ENCODE data around the gene BLVRA. TPM values are rescaled to one million over a fixed set of nuclear protein-coding genes. Genes with fewer than 3 reads are reported as not detected.

The BLVRA gene
- total RNA-seq, 5 donors from 2014 or later (not counting 1 experiment from before 2014, with no cell fraction given) = 14.1 to 21.3 (median 17.3) TPM

DNA sequence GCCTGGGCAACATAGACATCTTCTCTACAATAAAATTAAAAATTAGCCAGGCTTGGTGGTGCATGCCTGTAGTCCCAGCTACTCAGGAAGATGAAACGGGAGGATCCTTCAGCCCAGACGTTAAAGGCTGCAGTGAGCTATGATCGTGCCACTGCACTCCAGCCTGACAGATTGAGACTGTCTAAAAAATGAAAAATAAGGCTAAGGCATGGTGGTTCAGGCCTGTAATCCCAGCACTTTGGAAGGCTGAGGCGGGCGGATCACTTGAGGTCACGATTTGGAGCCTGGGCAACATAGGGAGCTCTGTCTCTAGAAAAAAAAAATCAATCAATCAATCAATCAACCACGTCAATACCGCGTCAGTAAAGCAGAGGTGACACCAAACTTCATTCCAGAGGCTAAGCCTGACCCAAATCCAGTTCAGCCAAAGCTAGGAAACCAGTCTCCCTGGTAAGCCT lies 79.8 kb downstream of the BLVRA start:
- DNase-seq = no peak
- Histone ChIP-seq H3K27me3 (replicated peaks in 1 of 2; ENCODE audit: control insufficient read depth in 2 of 2, extremely low read depth in 1 of 2, insufficient read depth in 2 of 2, low read length in 1 of 2) (no peaks in the 10 kb centered on the region), H3K4me1 (ENCODE audit: control insufficient read depth in 1 of 2, extremely low read depth in 1 of 2, insufficient read depth in 2 of 2, low read length in 2 of 2) (peaks cover 3 to 20% of the 10 kb centered on the region in 2 experiments), H3K27ac (ENCODE audit: low read length) (no peak overlapping the region), H3K9me3 (no peaks in the 10 kb centered on the region), H3K4me3 (ENCODE audit: control insufficient read depth in 1 of 2, extremely low read depth in 1 of 2, low read length in 1 of 2) (no peak overlapping the region), H3K36me3 (ENCODE audit: control insufficient read depth in 2 of 2, extremely low read depth in 1 of 2, insufficient read depth in 1 of 2, low read length in 1 of 2) (no peaks in the 10 kb centered on the region)
- no peak for ATAC-seq (replicated peaks in 1 of 4)
- Mint-ChIP-seq H3K4me3 (peak overlapping the region in 1 of 3 donors; percentile 64), H3K9me3 (no peaks in the 10 kb centered on the region), H3K36me3 (no peaks in the 10 kb centered on the region), H3K27me3 (no peaks in the 10 kb centered on the region), H3K4me1 (peaks cover 19 to 23% (median 22%) of the 10 kb centered on the region in 3 donors), H3K27ac (peak overlapping the region in 1 of 2 donors; percentile 80)
- ChIA-PET POLR2A (no interaction called here), CTCF (interaction anchor here (0.6 to 6.3 kb wide), 22 partner anchors 9 to 1796 kb away, joined by 3 to 74 read pairs (median 5); partner anchors contain the start of genes COA1 (in 2 of the 2), STK17A (in 2 of the 2), MRPL32 (in 1 of the 2) and PSMA2 (in 1 of the 2))
- WGBS (ENCODE audit: insufficient coverage) = 82% methylated on average over 3 of the region's 9 CpGs

DNA sequence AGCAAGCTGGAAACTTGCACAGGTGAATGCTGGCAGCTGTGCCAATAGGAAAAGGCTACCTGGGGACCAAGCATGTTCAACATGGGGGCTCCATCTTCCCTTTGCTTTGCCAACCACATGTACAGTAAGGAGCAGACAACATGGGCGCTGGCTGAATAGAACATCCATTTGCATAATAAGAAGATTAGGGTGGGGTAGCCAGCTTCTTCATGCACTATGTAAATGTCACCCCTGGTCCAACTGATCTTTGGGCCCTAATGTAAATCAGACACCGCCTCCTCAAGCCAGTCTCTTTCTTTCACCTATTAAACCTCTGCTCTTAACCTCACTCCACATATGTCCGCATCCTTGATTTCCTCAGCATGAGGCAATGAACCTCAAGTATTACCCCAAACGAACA lies 84.8 kb downstream of the BLVRA start:
- no peak for ATAC-seq (replicated peaks in 1 of 4)
- 100% methylated on average over 3 of the region's 4 CpGs for WGBS (ENCODE audit: insufficient coverage)

DNA sequence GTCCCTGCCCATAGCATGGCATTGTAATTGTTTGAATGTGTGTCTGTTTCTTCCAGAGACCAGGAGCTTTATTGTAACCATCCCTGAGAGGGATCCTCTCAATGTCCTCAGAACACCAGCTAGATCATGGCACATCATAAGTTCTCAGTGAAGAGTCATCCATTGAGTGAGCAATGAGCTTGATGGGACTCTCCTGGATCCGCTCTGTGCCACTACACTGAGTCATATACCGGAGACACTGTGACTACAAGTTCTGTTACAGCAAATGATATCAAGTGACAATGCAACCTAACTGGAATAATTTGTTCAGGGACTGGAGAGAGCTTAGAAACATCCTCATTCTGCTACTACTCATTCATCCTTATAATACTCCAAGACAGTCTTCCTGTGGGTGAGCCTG lies 85.8 kb downstream of the BLVRA start:
- Mint-ChIP-seq H3K27me3 (peaks cover 0 to 10% of the 10 kb centered on the region in 2 donors), H3K27ac (no peak overlapping the region), H3K36me3 (no peaks in the 10 kb centered on the region), H3K4me1 (no peaks in the 10 kb centered on the region), H3K9me3 (no peaks in the 10 kb centered on the region), H3K4me3 (no peak overlapping the region)
- ChIA-PET CTCF (no interaction called here), POLR2A (interaction anchor here in 1 of 2 donors (0.5 kb wide), 1 partner anchor 262 kb away, joined by 4 read pairs; the partner anchor contains the start of gene STK17A)
- DNase-seq (no peak), ATAC-seq (replicated peaks in 1 of 4) (no peak)
- WGBS (ENCODE audit: insufficient coverage) = 100% methylated on average over 2 of the region's 2 CpGs
- Histone ChIP-seq H3K9me3 (no peaks in the 10 kb centered on the region), H3K4me3 (ENCODE audit: control insufficient read depth in 1 of 2, extremely low read depth in 1 of 2, low read length in 1 of 2) (no peak overlapping the region), H3K27me3 (replicated peaks in 1 of 2; ENCODE audit: control insufficient read depth in 2 of 2, extremely low read depth in 1 of 2, insufficient read depth in 2 of 2, low read length in 1 of 2) (peaks cover 0 to 10% of the 10 kb centered on the region in 2 experiments), H3K27ac (ENCODE audit: low read length) (no peak overlapping the region), H3K36me3 (ENCODE audit: control insufficient read depth in 2 of 2, extremely low read depth in 1 of 2, insufficient read depth in 1 of 2, low read length in 1 of 2) (no peaks in the 10 kb centered on the region), H3K4me1 (ENCODE audit: control insufficient read depth in 1 of 2, extremely low read depth in 1 of 2, insufficient read depth in 2 of 2, low read length in 2 of 2) (no peaks in the 10 kb centered on the region)

More for the DNA sequence above, 84.8 kb downstream of the BLVRA start:
- ChIA-PET POLR2A (no interaction called here), CTCF (interaction anchor here in 1 of 2 donors (0.7 kb wide), 1 partner anchor 263 kb away, joined by 6 read pairs; no protein-coding TSS in a partner anchor)
- H3K4me3 Mint-ChIP-seq = no peak overlapping the region
- H3K27me3 Mint-ChIP-seq = peaks cover 0 to 10% of the 10 kb centered on the region in 2 donors
- no peaks in the 10 kb centered on the region for H3K36me3 ChIP-seq (ENCODE audit: control insufficient read depth in 2 of 2, extremely low read depth in 1 of 2, insufficient read depth in 1 of 2, low read length in 1 of 2)
- H3K9me3 ChIP-seq = no peaks in the 10 kb centered on the region
- no peaks in the 10 kb centered on the region for H3K9me3 Mint-ChIP-seq
- H3K27ac ChIP-seq (ENCODE audit: low read length) = no peak overlapping the region
- H3K27ac Mint-ChIP-seq = no peak overlapping the region
- no peak overlapping the region for H3K4me3 ChIP-seq (ENCODE audit: control insufficient read depth in 1 of 2, extremely low read depth in 1 of 2, low read length in 1 of 2)
- no peaks in the 10 kb centered on the region for H3K36me3 Mint-ChIP-seq
- no peak for DNase-seq
- H3K4me1 ChIP-seq (ENCODE audit: control insufficient read depth in 1 of 2, extremely low read depth in 1 of 2, insufficient read depth in 2 of 2, low read length in 2 of 2) = peaks cover 3 to 6% of the 10 kb centered on the region in 2 experiments
- peaks cover 5 to 7% (median 5%) of the 10 kb centered on the region in 3 donors for H3K4me1 Mint-ChIP-seq
- H3K27me3 ChIP-seq (replicated peaks in 1 of 2; ENCODE audit: control insufficient read depth in 2 of 2, extremely low read depth in 1 of 2, insufficient read depth in 2 of 2, low read length in 1 of 2) = peaks cover 0 to 10% of the 10 kb centered on the region in 2 experiments

DNA sequence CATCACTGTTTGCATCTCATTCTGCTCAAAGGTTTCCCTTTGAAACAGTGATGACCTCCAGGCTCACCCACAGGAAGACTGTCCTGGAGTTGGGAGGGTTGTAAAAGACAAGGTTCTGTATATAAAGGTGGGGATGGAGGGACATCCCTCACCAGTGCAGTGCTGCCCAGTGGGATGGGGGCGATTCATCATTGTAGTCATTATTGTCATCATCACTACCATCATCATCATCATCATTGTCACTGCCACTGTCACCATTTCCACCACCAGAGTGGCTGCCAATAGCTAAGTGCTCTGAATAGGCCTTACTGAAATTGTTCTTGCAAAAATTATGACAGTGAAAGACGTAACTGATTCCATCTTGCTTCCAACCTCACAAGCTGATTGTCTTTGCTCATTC lies 86.2 kb downstream of the BLVRA start:
- no CpG with 5 or more reads among the region's 2 CpGs for WGBS (ENCODE audit: insufficient coverage)
- no peak for DNase-seq
- H3K27ac Mint-ChIP-seq = no peak overlapping the region
- H3K27me3 Mint-ChIP-seq = peaks cover 0 to 10% of the 10 kb centered on the region in 2 donors
- no peaks in the 10 kb centered on the region for H3K4me1 ChIP-seq (ENCODE audit: control insufficient read depth in 1 of 2, extremely low read depth in 1 of 2, insufficient read depth in 2 of 2, low read length in 2 of 2)
- no peaks in the 10 kb centered on the region for H3K9me3 Mint-ChIP-seq
- H3K4me3 ChIP-seq (ENCODE audit: control insufficient read depth in 1 of 2, extremely low read depth in 1 of 2, low read length in 1 of 2) = no peak overlapping the region
- CTCF ChIA-PET = no interaction called here
- POLR2A ChIA-PET = no interaction called here
- no peak overlapping the region for H3K27ac ChIP-seq (ENCODE audit: low read length)
- no peaks in the 10 kb centered on the region for H3K9me3 ChIP-seq
- peaks cover 0 to 10% of the 10 kb centered on the region in 2 experiments for H3K27me3 ChIP-seq (replicated peaks in 1 of 2; ENCODE audit: control insufficient read depth in 2 of 2, extremely low read depth in 1 of 2, insufficient read depth in 2 of 2, low read length in 1 of 2)
- H3K36me3 Mint-ChIP-seq = no peaks in the 10 kb centered on the region
- no peaks in the 10 kb centered on the region for H3K36me3 ChIP-seq (ENCODE audit: control insufficient read depth in 2 of 2, extremely low read depth in 1 of 2, insufficient read depth in 1 of 2, low read length in 1 of 2)
- H3K4me1 Mint-ChIP-seq = no peaks in the 10 kb centered on the region
- H3K4me3 Mint-ChIP-seq = no peak overlapping the region
- no peak for ATAC-seq (replicated peaks in 1 of 4)

DNA sequence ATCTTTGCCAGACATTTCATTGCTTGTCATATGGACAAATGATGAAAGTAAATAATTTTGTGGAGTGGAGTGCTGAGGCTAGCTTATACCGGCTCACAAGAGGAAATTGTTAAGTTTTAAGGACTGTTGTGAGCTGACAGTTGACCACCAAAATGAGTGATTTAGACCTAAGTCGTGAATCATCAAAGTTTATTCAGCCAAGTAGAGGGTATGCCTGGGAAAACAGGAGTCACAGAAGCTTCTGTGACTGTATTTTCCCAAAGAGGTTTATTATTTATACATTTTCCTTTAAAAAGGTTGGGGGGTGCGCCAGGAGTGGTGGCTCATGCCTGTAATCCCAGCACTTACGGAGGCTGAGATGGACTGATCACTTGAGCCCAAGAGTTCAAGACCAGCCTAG lies 89.0 kb downstream of the BLVRA start:
- CTCF ChIA-PET = interaction anchor here in 1 of 2 donors (0.6 to 0.7 kb wide), 2 partner anchors 280 to 890 kb away, joined by 3 read pairs; no protein-coding TSS in a partner anchor
- Histone ChIP-seq H3K4me1 (ENCODE audit: control insufficient read depth in 1 of 2, extremely low read depth in 1 of 2, insufficient read depth in 2 of 2, low read length in 2 of 2) (no peaks in the 10 kb centered on the region), H3K9me3 (no peaks in the 10 kb centered on the region), H3K36me3 (ENCODE audit: control insufficient read depth in 2 of 2, extremely low read depth in 1 of 2, insufficient read depth in 1 of 2, low read length in 1 of 2) (no peaks in the 10 kb centered on the region), H3K27ac (ENCODE audit: low read length) (no peak overlapping the region), H3K4me3 (ENCODE audit: control insufficient read depth in 1 of 2, extremely low read depth in 1 of 2, low read length in 1 of 2) (no peak overlapping the region), H3K27me3 (replicated peaks in 1 of 2; ENCODE audit: control insufficient read depth in 2 of 2, extremely low read depth in 1 of 2, insufficient read depth in 2 of 2, low read length in 1 of 2) (peaks cover 0 to 10% of the 10 kb centered on the region in 2 experiments)
- DNase-seq = no peak
- WGBS (ENCODE audit: insufficient coverage) = 62% methylated on average over 2 of the region's 4 CpGs
- POLR2A ChIA-PET = interaction anchor here in 1 of 2 donors (0.6 kb wide), 1 partner anchor 880 kb away, joined by 4 read pairs; no protein-coding TSS in a partner anchor
- ATAC-seq (replicated peaks in 1 of 4) = no peak
- Mint-ChIP-seq H3K36me3 (no peaks in the 10 kb centered on the region), H3K9me3 (no peaks in the 10 kb centered on the region), H3K4me1 (peaks cover 0 to 3% (median 0%) of the 10 kb centered on the region in 3 donors), H3K27ac (no peak overlapping the region), H3K4me3 (no peak overlapping the region), H3K27me3 (peaks cover 3 to 10% of the 10 kb centered on the region in 2 donors)

DNA sequence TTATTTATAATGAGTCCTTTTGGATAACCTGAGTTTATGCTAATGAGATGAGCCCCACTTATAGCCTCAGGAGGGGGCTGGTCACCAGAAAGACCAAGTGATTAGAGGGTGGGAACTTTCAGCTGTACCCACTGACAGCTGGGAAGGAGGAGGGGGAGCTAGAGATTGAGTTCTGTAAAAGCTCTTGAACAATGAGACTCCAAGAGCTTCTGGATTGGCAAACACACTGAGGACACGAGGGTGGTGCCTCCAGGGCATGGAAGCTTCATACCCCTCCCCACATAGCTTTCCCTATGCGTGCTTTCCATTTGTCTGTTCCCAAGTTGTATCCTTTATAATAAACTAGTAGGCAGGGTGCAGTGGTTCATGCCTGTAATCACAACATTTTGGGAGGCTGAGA lies 90.6 kb downstream of the BLVRA start:
- Histone ChIP-seq H3K36me3 (ENCODE audit: control insufficient read depth in 2 of 2, extremely low read depth in 1 of 2, insufficient read depth in 1 of 2, low read length in 1 of 2) (no peaks in the 10 kb centered on the region), H3K4me1 (ENCODE audit: control insufficient read depth in 1 of 2, extremely low read depth in 1 of 2, insufficient read depth in 2 of 2, low read length in 2 of 2) (no peaks in the 10 kb centered on the region), H3K9me3 (no peaks in the 10 kb centered on the region), H3K27me3 (replicated peaks in 1 of 2; ENCODE audit: control insufficient read depth in 2 of 2, extremely low read depth in 1 of 2, insufficient read depth in 2 of 2, low read length in 1 of 2) (peaks cover 0 to 10% of the 10 kb centered on the region in 2 experiments), H3K27ac (ENCODE audit: low read length) (no peak overlapping the region), H3K4me3 (ENCODE audit: control insufficient read depth in 1 of 2, extremely low read depth in 1 of 2, low read length in 1 of 2) (no peak overlapping the region)
- Mint-ChIP-seq H3K4me1 (peaks cover 0 to 3% (median 0%) of the 10 kb centered on the region in 3 donors), H3K9me3 (no peaks in the 10 kb centered on the region), H3K4me3 (no peak overlapping the region), H3K36me3 (no peaks in the 10 kb centered on the region), H3K27me3 (peaks cover 3 to 9% of the 10 kb centered on the region in 2 donors), H3K27ac (no peak overlapping the region)
- DNase-seq (no peak), ATAC-seq (replicated peaks in 1 of 4) (no peak)
- WGBS (ENCODE audit: insufficient coverage) = no CpG with 5 or more reads among the region's 2 CpGs
- POLR2A ChIA-PET = no interaction called here
- CTCF ChIA-PET = interaction anchor here (0.5 to 1.5 kb wide), 5 partner anchors 9 to 908 kb away, joined by 3 to 4 read pairs (median 3); no protein-coding TSS in a partner anchor

All from T-cell (primary cell).